Keratinocyte (primary cell): ENCODE results near the gene MED16. TPM values are rescaled to one million over a fixed set of nuclear protein-coding genes. Genes with fewer than 3 reads are reported as not detected.

ENCODE experiments used
- DNase-seq: peaks from one replicate; pipeline ENCODE4 v3.0.0-alpha.2; 2011; ENCODE audit warnings: low read depth, missing footprints, low spot score
- FAIRE-seq: peaks from 2 replicates; lab custom pipeline; 2011; peaks lifted over from hg19 to GRCh38; lab: Jason Lieb, UNC
- H2AFZ ChIP-seq: 2 replicates; pipeline ENCODE4 v1.6.0; 2012; ENCODE audit warnings: low read length, control low read depth, inconsistent platforms; ENCODE audit not compliant: control insufficient read depth
- H3K27ac ChIP-seq: 2 replicates; pipeline ENCODE4 v1.5.1; 2011; ENCODE audit warnings: low read length; ENCODE audit not compliant: control insufficient read depth, insufficient read depth
- H3K27me3 ChIP-seq: 3 replicates; pipeline ENCODE4 v1.6.0; 2011; ENCODE audit warnings: low read length; ENCODE audit not compliant: control insufficient read depth, insufficient read depth; ENCODE audit errors: extremely low read depth
- H3K36me3 ChIP-seq, 2 experiments: 2 replicates in 1 of 2; 3 replicates in 1 of 2; pipeline ENCODE4 v1.5.1; 2011; ENCODE audit warnings: low read length in 2 of 2, mild to moderate bottlenecking in 1 of 2; ENCODE audit not compliant: control insufficient read depth in 2 of 2, insufficient read depth in 2 of 2; ENCODE audit errors: extremely low read depth in 1 of 2
- H3K4me1 ChIP-seq: 3 replicates; pipeline ENCODE4 v1.5.1; 2011; ENCODE audit warnings: low read length; ENCODE audit not compliant: control insufficient read depth, insufficient read depth; ENCODE audit errors: extremely low read depth
- H3K4me2 ChIP-seq: 3 replicates; pipeline ENCODE4 v1.6.0; 2011; ENCODE audit warnings: low read depth, low read length; ENCODE audit not compliant: control insufficient read depth, insufficient read depth; ENCODE audit errors: extremely low read depth
- H3K4me3 ChIP-seq, 3 experiments: fragments of 200-600 bp in 1 of 3; sonication (generic) in 1 of 3; 2 replicates in 2 of 3; 3 replicates in 1 of 3; pipeline ENCODE4 v1.5.1; 2011 to 2016; ENCODE audit warnings: low read length in 3 of 3, mild to moderate bottlenecking in 3 of 3, control low read depth in 2 of 3, inconsistent platforms in 1 of 3, low read depth in 1 of 3, mixed read lengths in 1 of 3, mixed run types in 1 of 3, moderate library complexity in 1 of 3; ENCODE audit not compliant: control insufficient read depth in 2 of 3, insufficient read depth in 2 of 3; ENCODE audit errors: extremely low read depth in 1 of 3
- H3K79me2 ChIP-seq: 2 replicates; pipeline ENCODE4 v1.6.0; 2012; ENCODE audit warnings: low read length; ENCODE audit not compliant: control insufficient read depth, insufficient read depth
- H3K9ac ChIP-seq: 3 replicates; pipeline ENCODE4 v1.6.0; 2011; ENCODE audit warnings: low read length; ENCODE audit not compliant: control insufficient read depth, insufficient read depth; ENCODE audit errors: extremely low read depth
- H3K9me1 ChIP-seq: 3 replicates; pipeline ENCODE4 v1.6.0; 2011; ENCODE audit warnings: low read length; ENCODE audit not compliant: control insufficient read depth, insufficient read depth; ENCODE audit errors: extremely low read depth
- H3K9me3 ChIP-seq: 2 replicates; pipeline ENCODE4 v1.5.1; 2012; ENCODE audit warnings: low read depth, low read length; ENCODE audit not compliant: control insufficient read depth
- H4K20me1 ChIP-seq: 3 replicates; pipeline ENCODE4 v1.6.0; 2011; ENCODE audit warnings: low read length; ENCODE audit not compliant: control insufficient read depth, insufficient read depth; ENCODE audit errors: extremely low read depth
- CTCF ChIP-seq, 3 experiments: IDR thresholded peaks in 1 of 3; conservative IDR thresholded peaks in 1 of 3; optimal IDR thresholded peaks in 1 of 3; 2 replicates in 2 of 3; 3 replicates in 1 of 3; pipeline versions ENCODE3 to v1.5.1; 2011; ENCODE audit warnings: low read length in 3 of 3, mild to moderate bottlenecking in 3 of 3, moderate library complexity in 2 of 3, control low read depth in 1 of 3, inconsistent platforms in 1 of 3; ENCODE audit not compliant: insufficient read depth in 2 of 3; ENCODE audit errors: extremely low read depth in 1 of 3
- EZH2 ChIP-seq: IDR thresholded peaks from one replicate; pipeline ENCODE4 v1.6.1; 2012; ENCODE audit warnings: inconsistent platforms, mild to moderate bottlenecking, low read length, moderate library complexity
- dilution Hi-C: fragments of 300-500 bp; cut with MboI; formaldehyde crosslinking; loops from one replicate; pipeline ENCODE4 v1.7.0; 2020; ENCODE audit warnings: low sequenced_read_pairs; ENCODE audit not compliant: extremely low pct_ligation_motif_present
- polyA plus RNA-seq, 5 experiments: library from polyadenylated mRNA; depleted of rRNA in 3 of 5; stranded (reverse) in 3 of 5; stranded (forward) in 1 of 5; unstranded in 1 of 5; fragments of >200 nt; gene quantifications; 1 replicate in 1 of 5; 2 replicates in 3 of 5; 3 replicates in 1 of 5; pipeline versions ENCODE4 v1.2.1 to v1.2.3, GENCODE V29; 2011 to 2012; ENCODE audit warnings: missing spikeins in 2 of 5, low read depth in 1 of 5, low replicate concordance in 1 of 5

The MED16 gene
- polyA plus RNA-seq, 1 donor (not counting 4 experiments of a cell fraction or from before 2014, with no cell fraction given): 9.7 TPM

- no peak overlapping the region for H3K4me2 ChIP-seq
- no peak overlapping the region for H3K27ac ChIP-seq
- DNase-seq (no peak), FAIRE-seq (no peak)
- peak overlapping the region in 1 of 3 experiments; percentile 84 for H3K4me3 ChIP-seq
- no peak for TF ChIP-seq CTCF (optimal IDR thresholded peaks at IDR 0.05 in 1 of 3, IDR thresholded peaks at IDR 0.05 in 1 of 3, conservative IDR thresholded peaks at IDR 0.05 in 1 of 3; ENCODE audit: extremely low read depth in 1 of 3, insufficient read depth in 2 of 3, low read length in 3 of 3)
- TF ChIP-seq EZH2: no peak
- dilution Hi-C loops: no loop called here
- no peaks in the 10 kb centered on the region for H3K27me3 ChIP-seq
- H3K9me1 ChIP-seq: no peaks in the 10 kb centered on the region
- H3K9ac ChIP-seq: no peak overlapping the region
- peaks cover 0 to 4% of the 10 kb centered on the region in 2 experiments for H3K36me3 ChIP-seq
- H3K4me1 ChIP-seq: peaks cover 5% of the 10 kb centered on the region
- no peaks in the 10 kb centered on the region for H3K79me2 ChIP-seq
- H2AFZ ChIP-seq: no peak overlapping the region
- H3K9me3 ChIP-seq: no peaks in the 10 kb centered on the region
- H4K20me1 ChIP-seq: no peaks in the 10 kb centered on the region
These were observed 34.4 kb upstream of the MED16 start for GRCh38 chr19:927351-927779.

GRCh38 chr19:926589-927350 lies 33.8 kb upstream of the MED16 start:
- H3K4me3 ChIP-seq: peak overlapping the region; percentile 68 to 90 (median 84)
- H3K9ac ChIP-seq: peak overlapping the region; percentile 72
- peaks cover 0 to 4% of the 10 kb centered on the region in 2 experiments for H3K36me3 ChIP-seq
- H3K4me2 ChIP-seq: peak overlapping the region; percentile 71
- no peak overlapping the region for H2AFZ ChIP-seq
- TF ChIP-seq EZH2 (no peak), CTCF (optimal IDR thresholded peaks at IDR 0.05 in 1 of 3, IDR thresholded peaks at IDR 0.05 in 1 of 3, conservative IDR thresholded peaks at IDR 0.05 in 1 of 3; ENCODE audit: extremely low read depth in 1 of 3, insufficient read depth in 2 of 3, low read length in 3 of 3) (no peak)
- dilution Hi-C loops: no loop called here
- peak overlapping the region; percentile 6 for H3K27ac ChIP-seq
- H3K9me1 ChIP-seq: no peaks in the 10 kb centered on the region
- DNase-seq (no peak), FAIRE-seq (no peak)
- H3K4me1 ChIP-seq: peaks cover 5% of the 10 kb centered on the region
- no peaks in the 10 kb centered on the region for H3K9me3 ChIP-seq
- H3K79me2 ChIP-seq: no peaks in the 10 kb centered on the region
- H3K27me3 ChIP-seq: no peaks in the 10 kb centered on the region
- H4K20me1 ChIP-seq: no peaks in the 10 kb centered on the region
